GM12878 (cell line): ENCODE measurements around the gene ZBTB38. TPM values are rescaled to one million over a fixed set of nuclear protein-coding genes. Genes with fewer than 3 reads are reported as not detected.

ENCODE experiments used
- ATAC-seq: fragments of 200-7000 bp; cut with Tn5 transposase; 3 replicates; pipeline ENCODE4 v1.9.1; 2020; ENCODE audit warnings: mild to moderate bottlenecking, moderate library complexity
- BruUV-seq: library from RNA; stranded (reverse); fragments of 400-500 nt; replicated peaks from 2 replicates; lab custom pipeline; 2021; lab: Mats Ljungman, UMichigan
- CTCF ChIA-PET: fragments of 300-600 bp; sonication (Branson Sonifier 250); formaldehyde crosslinking; extraction: SDS; loops from one replicate; lab custom pipeline; 2021; ENCODE audit warnings: inconsistent platforms; lab: Yijun Ruan, JAX
- POLR2A ChIA-PET: fragments of 350-600 bp; formaldehyde crosslinking; extraction: SDS; loops from one replicate; lab custom pipeline; 2021; ENCODE audit warnings: inconsistent platforms; lab: Charles Lee
- RAD21 ChIA-PET: fragments of 300-600 bp; sonication (Branson Sonifier 250); formaldehyde crosslinking; loops from one replicate; lab custom pipeline; 2023; ENCODE audit warnings: antibody characterized with exemption; ENCODE audit not compliant: unreplicated experiment; lab: Charles Lee
- SMC1A ChIA-PET: fragments of 300-600 bp; sonication (Branson Sonifier 250); formaldehyde crosslinking; loops from one replicate; lab custom pipeline; 2023; ENCODE audit not compliant: unreplicated experiment, uncharacterized antibody; lab: Charles Lee
- DNase-seq: peaks from one replicate; pipeline ENCODE4 v3.0.0-alpha.2; 2011; ENCODE audit warnings: low read depth, low spot score
- FAIRE-seq: peaks from 3 replicates; lab custom pipeline; 2011; peaks lifted over from hg19 to GRCh38; lab: Jason Lieb, UNC
- H2AFZ ChIP-seq: 2 replicates; pipeline ENCODE4 v1.6.0; 2011; ENCODE audit warnings: low read depth, low read length, control low read depth; ENCODE audit not compliant: control insufficient read depth
- H3K27ac ChIP-seq: 2 replicates; pipeline ENCODE4 v1.5.1; 2011; ENCODE audit warnings: control low read depth; ENCODE audit not compliant: control insufficient read depth, insufficient read depth
- H3K27me3 ChIP-seq, 2 experiments: replicated peaks in 1 of 2; 2 replicates each; pipeline versions ENCODE4 v1.6.0 to v1.6.1; 2011; ENCODE audit warnings: low read length in 1 of 2; ENCODE audit not compliant: control insufficient read depth in 2 of 2, insufficient read depth in 2 of 2
- H3K36me3 ChIP-seq, 2 experiments: 2 replicates each; pipeline ENCODE4 v1.5.1; 2011; ENCODE audit warnings: low read length in 1 of 2; ENCODE audit not compliant: control insufficient read depth in 2 of 2, insufficient read depth in 2 of 2
- H3K4me1 ChIP-seq: 2 replicates; pipeline ENCODE4 v1.6.1; 2011; ENCODE audit warnings: mild to moderate bottlenecking, low read length, moderate library complexity, mixed read lengths; ENCODE audit not compliant: control insufficient read depth, insufficient read depth
- H3K4me2 ChIP-seq: 2 replicates; pipeline ENCODE4 v1.6.0; 2011; ENCODE audit warnings: control low read depth; ENCODE audit not compliant: control insufficient read depth, insufficient read depth
- H3K4me3 ChIP-seq: fragments of 200-600 bp; sonication (generic); 2 replicates; pipeline ENCODE4 v1.5.1; 2016
- H3K79me2 ChIP-seq: 2 replicates; pipeline ENCODE4 v1.6.0; 2011; ENCODE audit warnings: low read length; ENCODE audit not compliant: control insufficient read depth, insufficient read depth
- H3K9ac ChIP-seq: 2 replicates; pipeline ENCODE4 v1.8.0; 2011; ENCODE audit warnings: low read length, control low read depth, mixed read lengths; ENCODE audit not compliant: control insufficient read depth, insufficient read depth
- H3K9me3 ChIP-seq: replicated peaks from 3 replicates; pipeline ENCODE4 v1.5.1; 2011; ENCODE audit warnings: mild to moderate bottlenecking, low read length; ENCODE audit not compliant: control insufficient read depth, insufficient read depth
- H4K20me1 ChIP-seq: 2 replicates; pipeline ENCODE4 v1.6.0; 2011; ENCODE audit not compliant: control insufficient read depth, insufficient read depth
- EED ChIP-seq: sonication (generic); IDR thresholded peaks from 2 replicates; pipeline ENCODE4 v1.6.1; 2016; ENCODE audit warnings: antibody characterized with exemption, low read depth
- RAD21 ChIP-seq: IDR thresholded peaks from 2 replicates; pipeline ENCODE4 v1.6.1; 2011; ENCODE audit warnings: mild to moderate bottlenecking, low read depth, low read length, moderate library complexity; ENCODE audit not compliant: insufficient read depth
- SMC3 ChIP-seq: IDR thresholded peaks from 2 replicates; pipeline ENCODE4 v1.6.1; 2011; ENCODE audit warnings: low read length, improper control_type of control experiment, borderline replicate concordance
- TAF1 ChIP-seq: IDR thresholded peaks from 2 replicates; pipeline ENCODE4 v1.6.1; 2011; ENCODE audit warnings: mild to moderate bottlenecking, low read depth, low read length, borderline replicate concordance
- ZNF207 ChIP-seq: fragments of 450-650 bp; IDR thresholded peaks from 2 replicates; pipeline ENCODE4 v1.6.1; 2014; ENCODE audit warnings: antibody characterized with exemption, mild to moderate bottlenecking, borderline replicate concordance
- WGBS: methylation state at CpG from one replicate; pipeline ENCODE4 v1.1.6; 2016; ENCODE audit warnings: low lambda C conversion rate; ENCODE audit not compliant: insufficient replicate concordance, insufficient coverage; ENCODE audit errors: missing lambda C conversion rate; 5-methylcytosine and 5-hydroxymethylcytosine counted together
- in situ Hi-C: fragments of 300-500 bp; cut with MboI; formaldehyde crosslinking; loops from 9 replicates; pipeline ENCODE4 v1.14.3; 2018; ENCODE audit warnings: mixed read lengths
- intact Hi-C: fragments of 100-400 bp; cut with micrococcal nuclease; formaldehyde crosslinking; loops from one replicate; pipeline ENCODE4 v1.14.2; 2022; ENCODE audit not compliant: unreplicated experiment
- polyA plus RNA-seq, 11 experiments: library from polyadenylated mRNA; depleted of rRNA in 4 of 11; unstranded in 6 of 11; stranded (reverse) in 5 of 11; fragments of >200 nt; fragmentation: Nextera tagmentation in 4 of 11; fragmentation: Illumina TruSeq in 1 of 11; extraction: Ambion mirVana in 4 of 11; extraction: Trizol in 1 of 11; gene quantifications; 1 replicate in 1 of 11; 2 replicates in 10 of 11; pipeline versions ENCODE4 v1.2.1 to v1.2.3, GENCODE V29; 2011 to 2016; ENCODE audit warnings: inconsistent platforms in 2 of 11, missing spikeins in 2 of 11, low read depth in 1 of 11
- total RNA-seq, 4 experiments: library from RNA; depleted of rRNA in 3 of 4; stranded (reverse); fragments of >200 nt in 3 of 4; fragmentation: Illumina TruSeq in 1 of 4; extraction: Trizol in 1 of 4; gene quantifications; 2 replicates each; pipeline versions ENCODE4 v1.2.1 to v1.2.3, GENCODE V29; 2013 to 2021
- TF ChIP-seq, protein P1 (sequence below): fragments of 450-650 bp; IDR thresholded peaks from 2 replicates; pipeline ENCODE4 v1.6.1; 2017; ENCODE audit warnings: mild to moderate bottlenecking
- TF ChIP-seq, protein P2 (sequence below): IDR thresholded peaks from 2 replicates; pipeline ENCODE4 v1.6.1; 2012; ENCODE audit warnings: low read depth, low read length, improper control_type of control experiment

Gene ZBTB38
- total and polyA plus RNA-seq, 10 of the 15 experiments (the other 5 are each of a cell fraction or from before 2014, with no cell fraction given): 34.2 to 115 (median 88.6) TPM

DNA sequence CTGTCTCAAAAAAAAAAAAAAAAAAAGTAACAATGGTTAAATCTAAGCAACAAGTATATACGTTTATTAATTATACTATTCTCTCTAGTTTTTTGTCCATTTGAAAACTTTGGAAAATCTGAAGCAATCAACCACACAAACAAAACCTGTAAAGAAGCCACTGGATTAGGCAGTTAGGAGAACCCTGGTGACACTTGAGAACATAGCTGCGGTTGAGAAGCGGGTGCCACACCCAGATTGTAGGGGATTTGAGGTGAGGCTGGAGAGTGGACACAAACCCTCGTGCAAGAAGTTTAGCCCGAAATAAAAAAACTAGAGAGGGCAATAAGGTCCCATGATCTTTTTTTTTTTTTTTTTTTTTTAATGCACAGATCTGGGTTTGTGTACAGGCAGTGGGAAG lies 25.9 kb upstream of the ZBTB38 start:
- Histone ChIP-seq H2AFZ (no peak overlapping the region), H3K9me3 (peaks cover 5% of the 10 kb centered on the region), H3K27me3 (no peaks in the 10 kb centered on the region), H3K4me2 (no peak overlapping the region), H3K79me2 (no peaks in the 10 kb centered on the region), H3K27ac (no peak overlapping the region), H3K4me1 (peaks cover 24% of the 10 kb centered on the region), H3K36me3 (no peaks in the 10 kb centered on the region), H3K4me3 (no peak overlapping the region), H4K20me1 (no peaks in the 10 kb centered on the region), H3K9ac (no peak overlapping the region)
- 72% methylated on average over 5 of the region's 5 CpGs for whole genome bisulfite sequencing
- SMC1A ChIA-PET: interaction anchor here (0.7 to 1.6 kb wide), 5 partner anchors 8 to 144 kb away, joined by 3 to 6 read pairs (median 5); no protein-coding TSS in a partner anchor
- CTCF ChIA-PET: interaction anchor here (0.6 to 2.0 kb wide), 5 partner anchors 9 to 62 kb away, joined by 3 to 12 read pairs (median 4); no protein-coding TSS in a partner anchor
- no peak for TF ChIP-seq RAD21
- no peak for FAIRE-seq
- no peak for ATAC-seq
- intact Hi-C loops (no loop called here), in situ Hi-C loops (no loop called here)
- no TSS peak for BruUV-seq
- POLR2A ChIA-PET: interaction anchor here (0.7 kb wide), 1 partner anchor 85 kb away, joined by 8 read pairs; no protein-coding TSS in a partner anchor
- no peak for DNase-seq
- RAD21 ChIA-PET: interaction anchor here (0.6 to 1.8 kb wide), 5 partner anchors 16 to 91 kb away, joined by 3 to 8 read pairs (median 3); no protein-coding TSS in a partner anchor

DNA sequence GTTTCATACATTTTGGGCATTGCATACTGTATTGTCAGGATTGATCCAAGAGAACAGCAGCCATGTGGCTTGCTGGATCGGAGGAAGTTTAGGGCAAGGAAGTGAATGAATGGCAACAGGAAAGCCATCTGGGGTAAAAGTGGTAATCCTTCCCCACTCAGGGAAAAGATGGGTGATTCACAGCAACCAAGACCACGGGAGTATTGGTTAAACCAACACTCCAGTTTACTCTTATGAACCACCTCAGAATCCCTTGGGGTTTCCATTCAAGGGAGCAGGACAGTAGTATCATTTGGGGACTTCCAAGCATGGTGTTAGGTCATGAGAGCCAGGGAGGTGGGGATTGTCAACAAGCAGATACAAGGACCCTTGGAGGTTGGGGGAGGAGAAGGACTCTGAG lies 25.2 kb upstream of the ZBTB38 start:
- no peak overlapping the region for H3K4me2 ChIP-seq
- SMC1A ChIA-PET: interaction anchor here (1.1 to 1.6 kb wide), 5 partner anchors 9 to 45 kb away, joined by 4 to 6 read pairs (median 5); no protein-coding TSS in a partner anchor
- H3K27ac ChIP-seq: no peak overlapping the region
- no peak overlapping the region for H2AFZ ChIP-seq
- intact Hi-C loops: no loop called here
- CTCF ChIA-PET: interaction anchor here (0.6 to 2.0 kb wide), 4 partner anchors 18 to 63 kb away, joined by 3 to 12 read pairs (median 5); no protein-coding TSS in a partner anchor
- ATAC-seq (no peak), FAIRE-seq (no peak)
- H4K20me1 ChIP-seq: no peaks in the 10 kb centered on the region
- TF ChIP-seq ZNF207: no peak
- TF ChIP-seq, protein P1, sequence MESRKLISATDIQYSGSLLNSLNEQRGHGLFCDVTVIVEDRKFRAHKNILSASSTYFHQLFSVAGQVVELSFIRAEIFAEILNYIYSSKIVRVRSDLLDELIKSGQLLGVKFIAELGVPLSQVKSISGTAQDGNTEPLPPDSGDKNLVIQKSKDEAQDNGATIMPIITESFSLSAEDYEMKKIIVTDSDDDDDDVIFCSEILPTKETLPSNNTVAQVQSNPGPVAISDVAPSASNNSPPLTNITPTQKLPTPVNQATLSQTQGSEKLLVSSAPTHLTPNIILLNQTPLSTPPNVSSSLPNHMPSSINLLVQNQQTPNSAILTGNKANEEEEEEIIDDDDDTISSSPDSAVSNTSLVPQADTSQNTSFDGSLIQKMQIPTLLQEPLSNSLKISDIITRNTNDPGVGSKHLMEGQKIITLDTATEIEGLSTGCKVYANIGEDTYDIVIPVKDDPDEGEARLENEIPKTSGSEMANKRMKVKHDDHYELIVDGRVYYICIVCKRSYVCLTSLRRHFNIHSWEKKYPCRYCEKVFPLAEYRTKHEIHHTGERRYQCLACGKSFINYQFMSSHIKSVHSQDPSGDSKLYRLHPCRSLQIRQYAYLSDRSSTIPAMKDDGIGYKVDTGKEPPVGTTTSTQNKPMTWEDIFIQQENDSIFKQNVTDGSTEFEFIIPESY: no peak
- no peak for TF ChIP-seq TAF1
- TF ChIP-seq SMC3: no peak
- TF ChIP-seq EED: 0 out of 2 replicates have a peak, but pooled peaks have one; percentile 19
- TF ChIP-seq, protein P2, sequence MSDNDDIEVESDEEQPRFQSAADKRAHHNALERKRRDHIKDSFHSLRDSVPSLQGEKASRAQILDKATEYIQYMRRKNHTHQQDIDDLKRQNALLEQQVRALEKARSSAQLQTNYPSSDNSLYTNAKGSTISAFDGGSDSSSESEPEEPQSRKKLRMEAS: no peak
- TF ChIP-seq, all 136 proteins: peak for 1
- Histone ChIP-seq H3K9ac (no peak overlapping the region), H3K27me3 (no peaks in the 10 kb centered on the region), H3K4me1 (peaks cover 17% of the 10 kb centered on the region), H3K79me2 (no peaks in the 10 kb centered on the region), H3K9me3 (peaks cover 5% of the 10 kb centered on the region), H3K36me3 (no peaks in the 10 kb centered on the region), H3K4me3 (no peak overlapping the region)
- ChIA-PET RAD21 (interaction anchor here (0.8 to 1.8 kb wide), 4 partner anchors 16 to 90 kb away, joined by 3 to 8 read pairs (median 3); no protein-coding TSS in a partner anchor), POLR2A (no interaction called here)
- in situ Hi-C loops: no loop called here
- DNase-seq: no peak
- no TSS peak for BruUV-seq
- WGBS: 50% methylated on average over 2 of the region's 2 CpGs
